HEK293T (cell line): ENCODE data around the gene CC2D1A.

ENCODE experiments used
- CTCF ChIA-PET: fragments of 350-600 bp; formaldehyde crosslinking; extraction: SDS; loops from one replicate; lab custom pipeline; 2021; ENCODE audit warnings: antibody characterized with exemption, inconsistent platforms; lab: Yijun Ruan, JAX
- POLR2A ChIA-PET: fragments of 350-600 bp; formaldehyde crosslinking; extraction: SDS; loops from one replicate; lab custom pipeline; 2020; ENCODE audit warnings: antibody characterized with exemption, inconsistent platforms; lab: Yijun Ruan, JAX
- DNase-seq: peaks from one replicate; pipeline ENCODE4 v3.0.0; 2012; ENCODE audit warnings: mixed read lengths; ENCODE audit errors: extremely low spot score
- ARNT ChIP-seq: fragments of 450-650 bp; IDR thresholded peaks from 2 replicates; pipeline ENCODE4 v1.6.1; 2017; ENCODE audit warnings: mild to moderate bottlenecking
- BHLHE40 ChIP-seq: fragments of 450-650 bp; IDR thresholded peaks from 2 replicates; pipeline ENCODE4 v1.6.1; 2016; ENCODE audit warnings: mild to moderate bottlenecking, moderate library complexity, borderline replicate concordance
- CTBP1 ChIP-seq: fragments of 450-650 bp; IDR thresholded peaks from 2 replicates; pipeline ENCODE4 v1.6.1; 2016; ENCODE audit warnings: borderline replicate concordance
- ELF4 ChIP-seq: fragments of 450-650 bp; IDR thresholded peaks from 2 replicates; pipeline ENCODE4 v1.6.1; 2017; ENCODE audit warnings: antibody characterized with exemption
- FOXA1 ChIP-seq: fragments of 450-650 bp; IDR thresholded peaks from 2 replicates; pipeline ENCODE4 v1.6.1; 2016; ENCODE audit warnings: mild to moderate bottlenecking
- FOXK2 ChIP-seq: fragments of 450-650 bp; IDR thresholded peaks from 2 replicates; pipeline ENCODE4 v1.6.1; 2016; ENCODE audit warnings: mild to moderate bottlenecking
- FOXM1 ChIP-seq: fragments of 450-650 bp; IDR thresholded peaks from 2 replicates; pipeline ENCODE4 v1.6.1; 2017; ENCODE audit warnings: mild to moderate bottlenecking, borderline replicate concordance
- HDGF ChIP-seq: fragments of 450-650 bp; IDR thresholded peaks from 2 replicates; pipeline ENCODE4 v1.6.1; 2017; ENCODE audit warnings: antibody characterized with exemption, borderline replicate concordance
- L3MBTL2 ChIP-seq: fragments of 450-650 bp; conservative IDR thresholded peaks from 2 replicates; pipeline ENCODE4 v1.6.1; 2016; ENCODE audit warnings: mild to moderate bottlenecking
- LEF1 ChIP-seq: fragments of 450-650 bp; IDR thresholded peaks from 2 replicates; pipeline ENCODE4 v1.6.1; 2017; ENCODE audit warnings: mild to moderate bottlenecking, borderline replicate concordance
- NFRKB ChIP-seq: fragments of 450-650 bp; IDR thresholded peaks from 2 replicates; pipeline ENCODE4 v1.6.1; 2016; ENCODE audit warnings: mild to moderate bottlenecking, moderate library complexity
- PKNOX1 ChIP-seq: fragments of 450-650 bp; IDR thresholded peaks from 2 replicates; pipeline ENCODE4 v1.6.1; 2016
- SP1 ChIP-seq: fragments of 450-650 bp; IDR thresholded peaks from 2 replicates; pipeline ENCODE4 v1.6.1; 2017
- SUZ12 ChIP-seq: fragments of 450-650 bp; IDR thresholded peaks from 2 replicates; pipeline ENCODE4 v1.6.1; 2016; ENCODE audit warnings: mild to moderate bottlenecking
- TARDBP ChIP-seq: fragments of 450-650 bp; IDR thresholded peaks from 2 replicates; pipeline ENCODE4 v1.6.1; 2016
- ZNF384 ChIP-seq: fragments of 450-650 bp; IDR thresholded peaks from 2 replicates; pipeline ENCODE4 v1.6.1; 2016

The CC2D1A gene

GRCh38 chr19:13881251-13881691 is 24.7 kb upstream of the CC2D1A start:
- DNase-seq: no peak

GRCh38 chr19:13881692-13882418 is 24.1 kb upstream of the CC2D1A start:
- POLR2A ChIA-PET: interaction anchor here (0.6 kb wide), 1 partner anchor 150 kb away, joined by 3 read pairs; the partner anchor contains the start of gene IL27RA
- TF ChIP-seq SUZ12 (no peak), SP1 (no peak), FOXK2 (no peak), BHLHE40 (no peak), ARNT (no peak), HDGF (no peak), FOXM1 (no peak), ELF4 (no peak), LEF1 (no peak), ZNF384 (no peak), CTBP1 (no peak), NFRKB (no peak), FOXA1 (no peak), TARDBP (no peak), PKNOX1 (no peak), L3MBTL2 (no peak)
- CTCF ChIA-PET: interaction anchor here (0.5 kb wide), 1 partner anchor 197 kb away, joined by 3 read pairs; no protein-coding TSS in a partner anchor
- no peak for DNase-seq

More at GRCh38 chr19:13881251-13881691, 24.7 kb upstream of the CC2D1A start:
- CTCF ChIA-PET: interaction anchor here (1.6 kb wide), 1 partner anchor 11 kb away, joined by 4 read pairs; no protein-coding TSS in a partner anchor
- POLR2A ChIA-PET: no interaction called here
- no peak for TF ChIP-seq BHLHE40
- TF ChIP-seq HDGF: no peak
- no peak for TF ChIP-seq ELF4
- no peak for TF ChIP-seq CTBP1
- no peak for TF ChIP-seq SUZ12
- no peak for TF ChIP-seq FOXK2
- no peak for TF ChIP-seq L3MBTL2
- no peak for TF ChIP-seq TARDBP
- no peak for TF ChIP-seq LEF1
- no peak for TF ChIP-seq NFRKB
- no peak for TF ChIP-seq PKNOX1
- TF ChIP-seq FOXA1: no peak

- no peak for TF ChIP-seq FOXK2
- TF ChIP-seq NFRKB: no peak
- no peak for TF ChIP-seq SUZ12
- TF ChIP-seq FOXA1: no peak
- TF ChIP-seq LEF1: no peak
- TF ChIP-seq CTBP1: no peak
- TF ChIP-seq TARDBP: no peak
- DNase-seq: no peak
- POLR2A ChIA-PET: interaction anchor here (0.6 kb wide), 1 partner anchor 149 kb away, joined by 3 read pairs; the partner anchor contains the start of gene IL27RA
- CTCF ChIA-PET: no interaction called here
These were observed 23.6 kb upstream of the CC2D1A start for GRCh38 chr19:13882419-13882795.

GRCh38 chr19:13882836-13883235 is 23.2 kb upstream of the CC2D1A start:
- TF ChIP-seq TARDBP (no peak), ARNT (no peak), CTBP1 (no peak), SUZ12 (no peak), ZNF384 (no peak), BHLHE40 (no peak), FOXA1 (no peak), FOXK2 (no peak), PKNOX1 (no peak), SP1 (no peak), FOXM1 (no peak), L3MBTL2 (no peak), LEF1 (no peak), ELF4 (no peak), HDGF (no peak), NFRKB (no peak)
- CTCF ChIA-PET: no interaction called here
- no peak for DNase-seq
- POLR2A ChIA-PET: interaction anchor here (0.6 kb wide), 1 partner anchor 149 kb away, joined by 3 read pairs; the partner anchor contains the start of gene IL27RA

GRCh38 chr19:13883516-13884064 is 22.4 kb upstream of the CC2D1A start:
- ChIA-PET POLR2A (no interaction called here), CTCF (no interaction called here)
- DNase-seq: no peak
- no peak for TF ChIP-seq L3MBTL2
- TF ChIP-seq NFRKB: no peak
- no peak for TF ChIP-seq SP1
- no peak for TF ChIP-seq LEF1
- TF ChIP-seq BHLHE40: no peak
- TF ChIP-seq FOXA1: no peak
- TF ChIP-seq CTBP1: no peak
- no peak for TF ChIP-seq PKNOX1
- no peak for TF ChIP-seq TARDBP
- no peak for TF ChIP-seq ARNT
- no peak for TF ChIP-seq SUZ12
- no peak for TF ChIP-seq FOXM1
